Measurements from ENCODE around the gene CENPN. TPM values are rescaled to one million over a fixed set of nuclear protein-coding genes. Genes with fewer than 3 reads are reported as not detected.

CENPN gene
- total RNA-seq, 1 donor from 2014 or later = 5.3 TPM

DNA sequence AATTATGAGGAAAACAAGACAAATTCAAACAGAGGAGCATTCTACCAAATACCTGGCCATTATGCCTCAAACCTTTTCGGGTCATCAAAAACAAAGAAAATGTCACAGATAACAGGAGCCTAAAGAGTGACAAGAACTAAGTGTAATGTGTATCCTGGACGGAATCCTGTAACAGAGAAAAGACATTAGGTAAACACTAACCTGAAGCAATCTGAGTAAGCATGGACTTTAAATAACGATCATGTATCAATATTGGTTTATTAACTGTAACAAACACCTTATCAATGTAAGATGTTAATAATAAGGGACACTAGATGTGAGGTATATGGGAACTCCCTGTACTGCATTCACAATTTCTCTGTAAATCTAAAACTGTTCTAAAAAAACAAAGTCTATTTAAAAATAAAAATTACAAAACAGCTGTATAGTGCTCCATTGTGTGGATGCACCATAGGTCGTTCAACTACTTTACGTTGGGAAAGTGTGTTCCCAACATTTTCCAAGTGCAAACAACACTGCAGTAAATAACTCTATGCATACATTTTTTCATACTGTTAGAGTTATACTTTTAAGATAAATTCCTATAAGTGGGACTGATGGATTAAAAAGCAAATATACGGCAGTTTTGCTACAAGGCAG lies 15.1 kb upstream of the CENPN start:
- no peak for DNase-seq

GRCh38 chr16:80992676-80993293 lies 14.2 kb upstream of the CENPN start:
- no peak for DNase-seq

- DNase-seq = no peak
Observed at GRCh38 chr16:80993307-80993706, 13.7 kb upstream of the CENPN start.

GRCh38 chr16:80993834-80994233 lies 13.2 kb upstream of the CENPN start:
- no peak for DNase-seq

DNA sequence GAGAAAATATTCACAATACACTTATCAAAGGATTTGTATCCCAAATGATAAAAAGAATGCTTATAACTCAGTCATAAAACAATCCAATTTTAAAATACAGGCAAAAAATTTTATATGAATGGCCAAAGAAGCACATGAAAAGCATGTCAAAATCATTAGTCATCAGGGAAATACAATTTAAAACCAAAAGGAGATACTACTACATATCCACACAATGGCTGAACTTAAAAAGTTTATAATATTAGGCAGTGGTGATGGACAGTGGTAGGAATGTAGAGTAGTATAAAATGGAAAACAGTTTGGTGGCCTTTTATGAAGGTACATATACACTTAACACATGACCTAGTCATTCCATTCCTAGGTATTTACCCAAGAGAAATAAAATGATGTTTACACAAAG lies 12.6 kb upstream of the CENPN start:
- no peak for DNase-seq

DNA sequence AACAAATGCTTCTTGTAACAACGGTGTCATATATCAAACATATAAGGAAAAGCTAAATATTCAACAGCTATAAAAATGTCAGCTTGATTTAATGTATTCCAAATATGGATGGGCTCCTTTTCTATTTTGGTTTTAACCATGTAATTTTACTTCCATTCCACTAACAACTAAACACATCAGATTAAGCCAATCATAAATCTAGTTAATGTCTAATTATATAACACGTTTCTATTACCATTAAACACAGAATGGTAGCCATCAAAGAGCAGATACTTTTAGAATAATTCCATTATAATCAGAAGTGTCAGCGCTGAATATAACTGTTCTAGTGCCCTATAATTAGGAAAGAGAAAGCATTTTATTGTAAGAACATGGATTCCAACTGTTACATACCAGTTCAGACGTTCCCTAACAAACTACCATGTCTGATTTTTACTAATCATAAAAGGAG lies 10.3 kb upstream of the CENPN start:
- DNase-seq = no peak

DNA sequence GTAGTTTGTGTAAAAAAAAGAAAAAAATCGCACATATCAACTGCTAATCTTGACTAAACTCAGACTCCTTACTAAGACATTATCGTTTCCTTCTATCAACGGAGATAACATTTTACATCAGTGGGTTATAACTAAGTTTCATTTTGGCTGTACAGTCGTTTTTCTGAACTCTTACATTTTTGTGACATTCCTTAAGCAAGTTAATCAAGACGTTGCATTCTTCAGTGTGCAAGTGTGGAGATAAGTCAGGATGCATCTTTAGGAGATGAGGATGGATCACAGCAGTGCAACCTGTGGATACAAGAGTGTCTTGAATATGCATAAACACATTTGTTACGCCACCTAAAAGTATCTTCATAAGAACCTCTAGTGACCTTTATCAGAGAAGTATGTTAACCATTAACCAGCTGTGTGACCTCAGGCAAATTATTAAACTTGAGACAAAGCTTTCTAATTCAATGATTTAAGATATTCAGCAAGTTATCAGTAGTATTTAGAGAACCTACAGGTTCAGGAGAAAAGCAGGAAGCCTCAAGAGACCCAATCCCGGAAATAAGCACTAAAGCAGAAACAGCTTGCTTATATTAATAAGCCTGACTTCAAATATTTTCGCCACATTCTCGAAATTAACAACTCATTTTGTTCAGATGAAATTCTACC lies 9.7 kb upstream of the CENPN start:
- DNase-seq = no peak

DNA sequence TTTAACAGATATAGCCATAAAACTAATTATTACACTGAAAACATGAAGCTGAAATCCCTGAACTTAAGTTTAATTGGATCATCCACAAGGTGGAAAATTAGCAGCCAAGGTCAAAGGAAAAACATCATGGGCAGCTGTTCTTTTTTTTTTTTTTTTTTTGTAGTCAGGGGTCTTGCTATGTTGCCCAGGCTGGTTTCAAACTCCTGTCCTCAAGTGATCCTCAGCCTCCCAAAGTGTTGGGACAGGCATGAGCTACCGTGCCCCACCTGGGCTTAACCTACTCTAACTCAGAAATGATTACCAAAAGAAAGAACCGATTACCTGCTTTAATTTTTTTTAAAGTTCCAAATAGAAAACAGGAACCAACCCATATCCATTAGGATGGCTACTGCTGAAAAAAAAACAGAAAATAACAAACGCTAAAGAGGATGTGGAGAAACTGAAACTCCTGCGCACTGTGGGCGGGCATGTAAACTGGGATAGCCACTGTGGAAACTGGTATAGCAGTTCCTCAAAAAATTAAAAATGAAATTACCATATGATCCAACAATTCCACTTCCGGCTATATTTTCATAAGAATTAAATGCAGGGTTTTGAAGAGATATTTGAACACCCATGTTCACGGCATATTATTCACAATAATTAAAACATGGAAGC lies 8.9 kb upstream of the CENPN start:
- no peak for DNase-seq

DNA sequence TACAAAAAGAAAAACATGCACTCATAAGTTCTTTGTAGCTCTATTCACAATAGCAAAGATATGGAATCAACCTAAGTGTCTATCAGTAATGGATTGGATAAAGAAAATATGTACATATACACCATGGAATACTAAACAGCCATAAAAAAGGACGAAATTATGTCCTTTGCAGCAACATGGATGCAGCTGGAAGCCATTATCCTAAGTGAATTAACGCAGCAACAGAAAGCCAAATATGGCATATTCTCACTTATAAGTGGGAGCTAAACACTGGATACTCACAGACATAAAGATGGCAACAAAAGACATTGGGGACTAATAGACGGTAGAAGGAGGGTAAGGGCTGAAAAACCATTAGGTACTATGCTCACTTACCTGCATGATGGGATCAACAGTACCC lies 6.1 kb upstream of the CENPN start:
- DNase-seq = no peak

DNA sequence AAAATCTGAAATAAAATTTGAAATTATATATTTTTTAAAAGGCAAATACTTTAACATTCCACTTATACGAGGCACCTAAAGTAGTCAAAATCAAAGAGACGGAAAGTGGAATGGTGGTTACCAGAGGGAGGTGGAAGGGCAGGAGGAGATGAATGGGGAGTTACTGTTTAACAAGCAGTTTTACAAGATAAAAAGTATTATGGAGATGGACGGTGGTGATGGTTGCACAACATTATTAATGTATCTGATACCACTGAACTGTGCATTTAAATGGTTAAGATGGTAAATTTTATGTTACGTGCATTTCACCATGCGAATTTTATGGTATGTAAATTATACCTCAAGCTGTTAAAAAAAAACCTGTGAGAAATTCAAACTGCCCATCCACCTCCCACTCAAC lies 5.7 kb upstream of the CENPN start:
- DNase-seq = no peak

DNA sequence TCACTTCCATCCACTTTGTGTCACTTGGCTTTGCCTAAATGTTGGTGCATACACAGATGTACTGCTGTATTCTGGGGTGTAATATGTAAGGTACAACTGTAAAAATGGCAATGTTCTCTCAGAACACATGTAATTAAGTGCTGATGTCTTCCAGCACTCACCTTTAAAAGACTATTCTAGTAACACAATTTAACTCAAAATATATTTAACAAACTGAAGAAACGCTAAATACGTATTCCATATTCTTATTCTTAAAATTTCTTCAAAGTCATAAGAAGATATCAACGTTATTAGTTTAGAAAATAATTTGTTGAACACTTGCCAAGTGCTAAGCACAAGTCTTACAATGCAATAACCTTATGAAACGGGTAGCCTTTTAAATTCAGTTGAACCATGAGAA lies 4.0 kb upstream of the CENPN start:
- no peak for DNase-seq

GRCh38 chr16:81003610-81004460 lies 3.2 kb upstream of the CENPN start:
- no peak for DNase-seq

GRCh38 chr16:81004646-81005353 lies 2.2 kb upstream of the CENPN start:
- no peak for DNase-seq

DNA sequence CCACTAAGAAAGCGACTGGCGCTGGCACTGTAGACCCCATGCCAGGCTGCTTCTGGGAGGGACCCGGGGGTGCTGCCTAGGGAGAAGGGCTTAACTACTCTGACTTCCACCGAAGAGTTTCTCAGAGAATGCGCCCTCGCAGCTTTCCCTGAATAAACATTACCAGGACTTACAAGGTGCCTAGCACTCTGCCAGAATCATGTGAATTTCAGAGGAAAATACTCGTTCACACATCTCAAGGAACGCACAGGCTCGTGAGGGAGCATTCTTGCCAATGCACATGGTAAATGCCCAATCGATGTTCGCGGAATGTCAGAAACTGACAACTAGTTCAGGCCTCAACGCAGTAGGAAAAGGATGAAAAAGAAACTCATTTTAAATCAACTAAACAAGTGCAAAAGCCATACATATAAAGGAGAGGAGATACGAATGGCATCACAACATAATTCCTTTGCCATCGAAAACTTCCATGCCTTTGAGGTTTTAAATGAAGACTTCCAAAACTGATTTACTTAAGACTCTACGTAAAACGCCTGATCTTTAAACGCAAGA lies 1.3 kb upstream of the CENPN start:
- no peak for DNase-seq

DNA sequence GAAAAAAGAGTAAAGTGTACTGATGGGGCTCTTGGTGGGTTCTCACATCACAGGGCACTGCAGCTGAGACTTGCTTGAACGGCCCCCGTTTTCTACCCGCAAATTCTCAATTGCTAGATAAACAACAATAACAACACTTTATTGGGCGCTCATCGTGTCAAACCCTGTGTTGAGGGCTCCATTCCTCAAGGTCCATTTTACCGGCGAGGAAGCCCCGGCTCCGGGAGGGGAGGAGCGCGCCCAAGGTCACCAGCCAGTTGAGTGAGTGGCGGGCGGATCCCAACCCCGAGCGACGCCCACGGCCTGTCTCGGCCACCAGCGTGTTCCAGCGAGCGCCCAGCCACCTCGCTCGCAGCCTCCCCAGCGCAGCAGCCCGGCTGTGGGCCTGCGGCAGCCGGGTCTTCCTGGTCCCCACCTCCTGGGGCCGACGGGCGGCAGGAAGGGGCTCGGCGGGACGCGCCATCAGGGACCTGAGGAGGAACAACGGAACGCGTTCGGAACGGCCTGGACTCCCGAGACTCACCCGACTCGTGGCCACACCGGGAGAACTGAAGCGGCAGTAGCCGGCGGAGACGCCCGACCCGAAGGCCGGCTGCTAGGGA lies 702 bp upstream of the CENPN start:
- no peak for DNase-seq

DNA sequence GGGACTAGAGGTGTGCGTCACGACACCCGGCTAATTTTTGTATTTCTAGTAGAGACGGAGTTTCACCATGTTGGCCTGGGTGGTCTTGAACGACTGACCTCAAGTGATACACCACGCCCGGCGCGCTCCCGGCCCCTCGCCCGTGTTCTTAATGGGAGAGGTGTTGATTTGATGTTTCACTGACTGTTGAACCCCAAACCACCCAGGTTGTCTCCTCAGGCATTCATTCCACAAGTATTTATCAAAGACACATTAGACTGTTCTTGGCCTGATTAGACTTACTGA lies 1.4 kb downstream of the CENPN start:
- DNase-seq = no peak

- no peak for DNase-seq
Observed at GRCh38 chr16:81012974-81013373, 6.0 kb downstream of the CENPN start.

DNA sequence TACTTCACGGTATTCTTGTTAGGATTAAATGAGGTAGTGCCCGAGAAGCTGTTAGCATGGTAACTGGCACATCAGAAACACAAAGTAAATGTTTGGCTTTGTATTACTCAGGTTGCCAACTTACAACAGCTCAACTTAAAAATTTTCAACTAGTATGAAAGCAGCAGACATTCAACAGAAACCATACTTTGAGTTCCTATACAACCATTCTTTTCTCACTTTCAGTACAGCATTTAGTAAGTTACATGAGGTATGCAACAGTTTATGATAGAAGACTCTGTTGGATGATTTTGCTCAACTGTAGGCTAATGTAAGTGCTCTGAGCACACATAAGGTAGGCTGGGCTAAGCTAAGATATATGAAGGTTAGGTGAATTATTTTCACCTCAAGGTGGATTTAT lies 7.7 kb downstream of the CENPN start:
- no peak for DNase-seq

GRCh38 chr16:81018496-81018895 lies 11.5 kb downstream of the CENPN start:
- DNase-seq = no peak

- no peak for DNase-seq
Observed at GRCh38 chr16:81026429-81026828, 19.4 kb downstream of the CENPN start.

DNA sequence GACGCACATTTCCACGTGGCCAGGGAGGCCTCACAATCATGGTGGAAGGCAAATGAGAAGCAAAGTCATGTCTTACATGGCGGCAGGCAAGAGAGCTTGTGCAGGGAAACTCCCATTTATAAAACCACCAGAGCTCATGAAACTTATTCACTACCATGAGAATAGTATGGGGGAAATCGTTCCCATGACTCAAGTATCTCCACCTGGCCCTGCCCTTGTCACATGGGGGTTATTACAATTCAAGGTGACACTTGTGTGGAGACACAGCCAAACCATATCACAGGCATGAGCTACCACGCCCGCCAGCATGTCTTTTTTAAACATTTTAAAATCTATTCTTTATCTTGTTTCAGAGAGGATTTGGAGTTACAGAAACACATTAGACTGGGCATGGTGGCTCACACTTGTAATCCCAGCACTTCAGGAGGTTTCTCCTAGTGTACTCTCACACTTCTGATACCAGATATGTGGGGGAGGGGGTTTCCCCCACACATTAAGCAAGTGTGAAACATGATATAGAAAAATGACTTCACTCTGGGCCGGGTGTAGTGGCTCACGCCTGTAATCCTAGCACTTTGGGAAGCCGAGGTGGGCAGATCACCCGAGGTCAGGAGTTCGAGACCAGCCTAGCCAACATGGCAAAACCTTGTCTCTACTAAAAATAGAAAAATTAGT lies 23.1 kb downstream of the CENPN start:
- DNase-seq = no peak

All from occipital lobe (tissue), 2 donors.